Right ventricle myocardium inferior (tissue), 1 donor: ENCODE results near the gene ARHGEF5. TPM values are rescaled to one million over a fixed set of nuclear protein-coding genes. Genes with fewer than 3 reads are reported as not detected.
"Not testable (repeated sequence)": the region's sequence is repeated elsewhere in the genome, so short reads cannot be mapped to it uniquely, and the experiment has no call there.

Source experiments
- ATAC-seq: fragments of 200-7000 bp; cut with Tn5 transposase; one replicate; pipeline ENCODE4 v1.9.1; 2020; ENCODE audit warnings: mild to moderate bottlenecking, moderate library complexity
- DNase-seq: peaks from one replicate; pipeline ENCODE4 v3.0.0; 2021; ENCODE audit errors: missing footprints
- intact Hi-C: fragments of 100-400 bp; cut with DNase I; formaldehyde crosslinking; loops from one replicate; pipeline ENCODE4 v1.11.0; 2022
- long read RNA-seq: library from polyadenylated mRNA; unstranded; transcript quantifications from one replicate; pipeline ENCODE4 v2.0.0, GENCODE V29; 2021
- total RNA-seq: library from RNA; stranded (reverse); fragmentation: NEBNext Ultra II Directional; extraction: Animal tissue kit (Norgen Biotek cat#: 25700); gene quantifications from one replicate; pipeline ENCODE4 v1.2.1, GENCODE V29; 2021
- donor health status: DM: no; HTN: yes; CAD: no; lungs with severe emphysema.

ARHGEF5 gene
- 2.4 TPM for total RNA-seq
- long read RNA-seq: 0 reads

- intact Hi-C loops, DNase-seq: not testable (repeated sequence)
- ATAC-seq: peak; percentile 86
Observed at GRCh38 chr7:144355176-144355822, at the start of gene ARHGEF5. Gene ARHGEF5 (plus strand): TSS chr7:144355402. CDS start chr7:144362670, 7,268 bp downstream.

- intact Hi-C loops, ATAC-seq, DNase-seq: not testable (repeated sequence)
Observed at GRCh38 chr7:144309702-144310101, 45.5 kb upstream of the ARHGEF5 start.

- DNase-seq, intact Hi-C loops, ATAC-seq: not testable (repeated sequence)
Observed at GRCh38 chr7:144311218-144311617, 44.0 kb upstream of the ARHGEF5 start.

- intact Hi-C loops, DNase-seq, ATAC-seq: not testable (repeated sequence)
Observed at GRCh38 chr7:144311872-144312469, 43.2 kb upstream of the ARHGEF5 start, which contains the start of gene OR2A1. Gene OR2A1 (plus strand): TSS chr7:144312419. CDS start chr7:144318125, 5,706 bp downstream.

GRCh38 chr7:144317537-144317936 lies 37.7 kb upstream of the ARHGEF5 start:
- ATAC-seq, DNase-seq, intact Hi-C loops: not testable (repeated sequence)

GRCh38 chr7:144319547-144319946 lies 35.7 kb upstream of the ARHGEF5 start:
- ATAC-seq: not testable (repeated sequence)

GRCh38 chr7:144321677-144322206 lies 33.5 kb upstream of the ARHGEF5 start:
- ATAC-seq, DNase-seq, intact Hi-C loops: not testable (repeated sequence)

More at GRCh38 chr7:144319547-144319946, 35.7 kb upstream of the ARHGEF5 start:
- DNase-seq, intact Hi-C loops: not testable (repeated sequence)

- not testable (repeated sequence) for DNase-seq
Observed at GRCh38 chr7:144323359-144323758, 31.8 kb upstream of the ARHGEF5 start.

GRCh38 chr7:144325868-144326267 lies 29.3 kb upstream of the ARHGEF5 start:
- intact Hi-C loops, ATAC-seq: not testable (repeated sequence)
- peak; percentile 37 for DNase-seq

More at GRCh38 chr7:144323359-144323758, 31.8 kb upstream of the ARHGEF5 start:
- intact Hi-C loops, ATAC-seq: not testable (repeated sequence)

GRCh38 chr7:144330044-144330443 lies 25.2 kb upstream of the ARHGEF5 start:
- ATAC-seq, intact Hi-C loops, DNase-seq: not testable (repeated sequence)

GRCh38 chr7:144331221-144331995 lies 23.8 kb upstream of the ARHGEF5 start:
- ATAC-seq: peak; percentile 33
- DNase-seq, intact Hi-C loops: not testable (repeated sequence)

- ATAC-seq, intact Hi-C loops: not testable (repeated sequence)
- DNase-seq: peak; percentile 56
Observed at GRCh38 chr7:144331996-144332288, 23.3 kb upstream of the ARHGEF5 start.

GRCh38 chr7:144348625-144349024 lies 6.6 kb upstream of the ARHGEF5 start:
- intact Hi-C loops, DNase-seq, ATAC-seq: not testable (repeated sequence)

- ATAC-seq, intact Hi-C loops: not testable (repeated sequence)
- peak; percentile 43 for DNase-seq
Observed at GRCh38 chr7:144351667-144352066, 3.5 kb upstream of the ARHGEF5 start.

- intact Hi-C loops, ATAC-seq: not testable (repeated sequence)
Observed at GRCh38 chr7:144356185-144356584, 983 bp downstream of the ARHGEF5 start.

GRCh38 chr7:144356860-144357259 lies 1.7 kb downstream of the ARHGEF5 start:
- not testable (repeated sequence) for DNase-seq, ATAC-seq

More at GRCh38 chr7:144356185-144356584, 983 bp downstream of the ARHGEF5 start:
- not testable (repeated sequence) for DNase-seq

GRCh38 chr7:144362061-144362460 lies 6.9 kb downstream of the ARHGEF5 start:
- DNase-seq, intact Hi-C loops, ATAC-seq: not testable (repeated sequence)

More at GRCh38 chr7:144356860-144357259, 1.7 kb downstream of the ARHGEF5 start:
- intact Hi-C loops: not testable (repeated sequence)

- intact Hi-C loops, ATAC-seq, DNase-seq: not testable (repeated sequence)
Observed at GRCh38 chr7:144365523-144365922, 10.3 kb downstream of the ARHGEF5 start.
